ELR (cell line): ENCODE data around the gene HS3ST2.
"Not testable (repeated sequence)": the region's sequence is repeated elsewhere in the genome, so short reads cannot be mapped to it uniquely, and the experiment has no call there.

Source experiments
- DNase-seq: peaks from one replicate; pipeline ENCODE4 v3.0.0-alpha.2; 2015; ENCODE audit warnings: low read depth

Gene HS3ST2

DNA sequence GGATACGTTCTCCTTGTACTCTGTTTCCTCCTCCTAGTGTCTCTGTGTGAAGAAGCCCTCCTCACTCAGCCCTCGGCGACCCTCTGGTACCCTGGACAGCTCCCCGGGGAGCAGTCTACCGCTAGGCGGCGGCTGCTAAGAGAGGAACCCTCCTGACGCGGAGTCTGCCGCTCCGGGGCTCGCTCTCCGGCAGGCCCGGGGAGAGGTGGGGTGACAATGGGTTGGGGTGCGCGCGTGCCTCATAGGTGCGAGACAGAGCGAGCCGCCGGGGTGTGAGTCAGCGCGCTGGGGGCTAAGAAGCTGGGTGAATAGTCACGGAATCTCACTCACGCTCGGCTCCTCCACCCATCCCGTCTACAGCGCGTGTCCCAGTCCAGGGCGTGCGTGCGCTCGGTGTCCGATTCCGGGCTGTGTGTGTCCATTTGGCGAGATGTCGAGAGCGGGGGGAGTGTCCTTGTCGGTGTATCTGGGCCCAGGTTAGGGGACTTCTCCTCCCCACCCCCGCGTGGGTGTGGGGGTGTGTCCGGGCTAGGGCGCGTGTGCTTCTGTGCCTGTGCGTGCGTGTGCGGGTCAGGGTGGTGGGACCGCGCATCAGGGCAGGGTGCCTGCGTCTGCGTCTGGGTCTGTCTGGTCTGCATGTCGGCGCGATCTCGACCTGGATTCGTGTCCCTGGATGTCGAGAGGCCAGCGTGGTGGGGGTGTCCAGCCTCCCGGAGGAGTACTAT, 577 bp upstream of the HS3ST2 start:
- DNase-seq, result peak; percentile 22

DNA sequence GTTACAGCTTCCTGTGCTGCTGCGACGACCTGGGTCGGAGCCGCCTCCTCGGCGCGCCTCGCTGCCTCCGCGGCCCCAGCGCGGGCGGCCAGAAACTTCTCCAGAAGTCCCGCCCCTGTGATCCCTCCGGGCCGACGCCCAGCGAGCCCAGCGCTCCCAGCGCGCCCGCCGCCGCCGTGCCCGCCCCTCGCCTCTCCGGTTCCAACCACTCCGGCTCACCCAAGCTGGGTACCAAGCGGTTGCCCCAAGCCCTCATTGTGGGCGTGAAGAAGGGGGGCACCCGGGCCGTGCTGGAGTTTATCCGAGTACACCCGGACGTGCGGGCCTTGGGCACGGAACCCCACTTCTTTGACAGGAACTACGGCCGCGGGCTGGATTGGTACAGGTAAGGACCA, 746 bp downstream of the HS3ST2 start:
- no peak for DNase-seq

- no peak for DNase-seq
Observed at GRCh38 chr16:22815863-22816262, 1.9 kb downstream of the HS3ST2 start.

GRCh38 chr16:22816475-22816874, 2.5 kb downstream of the HS3ST2 start:
- peak; percentile 8 for DNase-seq

DNA sequence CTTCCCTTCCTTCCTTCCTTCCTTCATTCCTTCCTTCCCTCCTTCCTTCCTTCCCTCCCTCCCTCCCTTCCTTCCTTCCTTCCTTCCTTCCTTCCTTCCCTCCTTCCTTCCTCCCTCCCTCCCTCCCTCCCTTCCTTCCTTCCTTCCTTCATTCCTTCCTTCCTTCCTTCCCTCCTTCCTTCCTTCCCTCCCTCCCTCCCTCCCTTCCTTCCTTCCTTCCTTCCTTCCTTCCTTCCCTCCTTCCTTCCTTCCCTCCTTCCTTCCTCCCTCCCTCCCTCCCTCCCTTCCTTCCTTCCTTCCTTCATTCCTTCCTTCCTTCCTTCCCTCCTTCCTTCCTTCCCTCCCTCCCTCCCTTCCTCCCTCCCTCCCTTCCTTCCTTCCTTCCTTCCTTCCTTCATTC, 4.8 kb downstream of the HS3ST2 start:
- DNase-seq, result not testable (repeated sequence)

GRCh38 chr16:22838681-22839080, 24.7 kb downstream of the HS3ST2 start:
- no peak for DNase-seq

DNA sequence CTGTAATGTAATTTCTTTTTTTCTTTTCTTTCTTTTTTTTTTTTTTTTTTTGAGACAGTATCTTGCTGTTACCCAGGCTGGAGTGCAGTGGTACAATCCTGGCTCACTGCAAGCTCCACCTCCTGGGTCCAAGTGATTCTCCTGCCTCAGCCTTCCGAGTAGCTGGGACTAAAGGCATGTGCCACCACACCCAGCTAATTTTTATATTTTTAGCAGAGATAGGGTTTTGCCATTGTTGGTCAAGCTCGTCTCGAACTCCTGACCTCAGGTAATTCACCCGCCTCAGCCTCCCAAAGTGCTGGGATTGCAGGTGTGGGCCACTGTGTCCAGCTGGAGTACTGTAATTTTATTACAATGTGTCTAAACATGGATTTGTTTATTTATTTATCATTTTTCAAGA, 28.1 kb downstream of the HS3ST2 start:
- DNase-seq, result not testable (repeated sequence)

DNA sequence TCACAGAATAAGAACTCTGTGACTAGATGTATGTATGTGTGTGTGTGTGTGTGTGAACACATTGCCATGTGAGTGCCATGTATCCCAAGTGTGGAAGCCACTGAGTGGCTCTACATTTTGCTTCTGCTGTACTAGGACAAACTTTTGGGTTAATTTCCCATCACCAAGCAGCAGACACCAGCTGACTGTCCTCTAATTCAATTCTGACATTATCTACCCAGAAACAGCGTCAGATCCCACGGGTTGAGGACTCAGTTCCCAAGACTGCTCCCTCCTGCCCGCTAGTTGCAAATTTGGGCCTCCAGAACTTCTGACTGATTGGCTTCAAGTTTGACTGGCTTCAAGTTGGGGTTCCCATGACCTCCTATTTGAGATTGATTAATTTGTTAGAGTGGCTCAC, 29.2 kb downstream of the HS3ST2 start:
- DNase-seq, result no peak

- no peak for DNase-seq
Observed at GRCh38 chr16:22843856-22844255, 29.9 kb downstream of the HS3ST2 start.

GRCh38 chr16:22844416-22844815, 30.5 kb downstream of the HS3ST2 start:
- DNase-seq, result no peak

GRCh38 chr16:22847100-22847499, 33.1 kb downstream of the HS3ST2 start:
- DNase-seq, result no peak

DNA sequence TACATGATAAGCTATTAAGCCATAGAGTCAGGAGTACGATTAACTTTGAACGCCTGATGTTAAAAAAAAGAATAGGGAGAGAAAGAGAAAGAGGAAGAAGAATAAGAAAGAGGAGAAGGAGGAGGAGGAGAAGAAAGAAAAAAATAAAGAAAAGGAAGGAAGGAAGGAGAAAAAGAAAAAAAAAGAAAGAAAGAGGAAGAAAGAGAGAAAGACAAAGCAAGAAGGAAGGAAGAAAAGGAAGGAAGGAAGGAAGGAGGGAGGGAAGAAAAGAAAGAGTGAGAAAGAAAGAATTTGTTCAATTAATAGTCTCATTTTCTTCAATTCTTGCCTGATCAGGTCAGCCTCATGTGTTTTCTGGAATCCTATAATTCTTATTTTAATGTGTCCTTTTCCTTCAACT, 33.7 kb downstream of the HS3ST2 start:
- no peak for DNase-seq

GRCh38 chr16:22848451-22848850, 34.5 kb downstream of the HS3ST2 start:
- DNase-seq, result no peak

DNA sequence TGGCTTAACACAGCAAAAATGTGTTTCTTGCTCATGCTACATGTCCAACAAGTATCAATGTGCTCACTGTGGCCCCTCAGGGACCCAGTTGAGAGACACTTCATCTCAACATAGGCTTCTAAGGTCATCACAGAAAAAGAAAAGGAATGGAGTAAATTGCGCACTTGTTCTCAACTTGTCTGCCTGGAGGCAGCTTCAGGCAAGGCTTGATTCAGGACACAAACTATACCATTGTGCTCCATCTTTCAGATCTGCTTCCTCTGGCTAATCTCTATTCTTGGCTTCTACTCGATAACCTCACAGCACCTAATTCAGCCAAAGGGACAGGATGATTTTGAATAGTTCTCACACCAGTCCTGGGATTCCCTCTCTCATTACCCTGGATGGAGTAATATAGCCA, 35.6 kb downstream of the HS3ST2 start:
- DNase-seq, result no peak

- no peak for DNase-seq
Observed at GRCh38 chr16:22855231-22855630, 41.3 kb downstream of the HS3ST2 start.

DNA sequence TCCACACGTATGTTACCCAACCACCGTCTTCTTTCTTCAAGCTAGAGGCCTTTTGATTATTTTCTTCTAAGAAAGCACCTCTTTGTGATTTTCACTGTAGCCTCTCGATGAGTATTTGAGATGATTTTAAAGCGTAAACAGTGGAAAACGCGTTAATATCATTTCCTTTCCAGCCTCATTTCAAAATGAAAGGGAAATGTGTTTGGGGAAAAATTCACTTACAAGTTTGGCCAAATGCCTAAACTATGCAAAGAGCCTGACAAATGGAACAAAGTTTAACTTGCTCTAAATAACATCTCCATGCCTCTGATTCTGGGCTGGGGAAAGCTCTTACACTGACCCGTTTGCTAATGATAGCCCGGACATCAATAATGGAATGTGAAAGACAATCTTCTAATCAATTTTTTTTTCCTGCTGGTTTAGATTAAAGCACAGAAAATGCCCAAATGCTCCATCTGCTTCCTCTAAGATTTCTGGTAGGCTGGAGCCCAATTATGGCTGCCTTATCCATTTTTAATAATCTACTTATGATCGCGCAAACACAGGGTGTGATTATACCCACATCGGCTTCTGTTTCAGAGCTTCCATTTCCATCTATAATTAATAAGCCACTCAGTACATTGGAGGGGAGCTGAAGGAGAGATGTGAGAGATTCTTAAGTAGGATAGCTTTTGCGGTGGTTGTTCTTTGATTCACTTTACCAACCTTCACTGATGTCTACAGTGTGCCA, 43.5 kb downstream of the HS3ST2 start:
- no peak for DNase-seq

DNA sequence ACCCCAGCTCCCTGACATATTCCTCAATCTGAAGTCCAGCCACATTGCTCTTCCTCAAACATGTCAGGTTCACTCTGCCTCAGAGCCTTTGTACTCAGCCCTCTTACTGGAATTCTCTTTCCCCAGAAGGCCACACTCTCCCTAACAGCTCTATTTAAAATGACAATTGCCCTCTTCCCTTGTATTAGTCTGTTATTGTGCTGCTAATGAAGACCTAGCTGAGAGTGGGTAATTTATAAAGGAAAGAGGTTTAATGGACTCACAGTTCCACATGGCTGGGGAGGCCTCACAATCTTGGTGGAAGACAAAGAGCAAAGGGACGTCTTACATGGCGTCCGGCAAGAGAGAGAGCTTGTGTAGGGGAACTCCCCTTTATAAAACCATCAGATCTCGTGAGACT, 46.0 kb downstream of the HS3ST2 start:
- no peak for DNase-seq

GRCh38 chr16:22861580-22861979, 47.6 kb downstream of the HS3ST2 start:
- DNase-seq, result no peak

DNA sequence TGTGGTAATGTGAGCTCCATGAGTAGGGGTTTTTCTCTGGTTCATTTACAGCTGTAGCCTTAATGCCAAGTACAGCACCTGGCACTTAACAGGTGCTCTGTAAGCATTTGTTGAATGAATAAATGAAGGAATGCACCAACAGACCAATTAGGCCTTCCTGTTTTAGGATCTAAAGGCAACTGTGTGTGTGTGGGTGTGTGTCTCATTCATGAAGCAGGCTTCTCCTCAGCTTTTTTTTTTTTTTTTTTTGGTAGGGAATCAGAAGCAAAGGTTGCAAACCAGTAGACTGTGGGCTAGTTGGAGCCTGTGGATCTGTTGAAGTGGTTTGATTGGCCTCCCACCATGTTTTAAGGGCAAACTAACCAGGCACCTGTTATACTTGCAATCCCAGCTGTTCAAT, 48.1 kb downstream of the HS3ST2 start:
- no peak for DNase-seq

GRCh38 chr16:22864375-22864774, 50.4 kb downstream of the HS3ST2 start:
- no peak for DNase-seq

DNA sequence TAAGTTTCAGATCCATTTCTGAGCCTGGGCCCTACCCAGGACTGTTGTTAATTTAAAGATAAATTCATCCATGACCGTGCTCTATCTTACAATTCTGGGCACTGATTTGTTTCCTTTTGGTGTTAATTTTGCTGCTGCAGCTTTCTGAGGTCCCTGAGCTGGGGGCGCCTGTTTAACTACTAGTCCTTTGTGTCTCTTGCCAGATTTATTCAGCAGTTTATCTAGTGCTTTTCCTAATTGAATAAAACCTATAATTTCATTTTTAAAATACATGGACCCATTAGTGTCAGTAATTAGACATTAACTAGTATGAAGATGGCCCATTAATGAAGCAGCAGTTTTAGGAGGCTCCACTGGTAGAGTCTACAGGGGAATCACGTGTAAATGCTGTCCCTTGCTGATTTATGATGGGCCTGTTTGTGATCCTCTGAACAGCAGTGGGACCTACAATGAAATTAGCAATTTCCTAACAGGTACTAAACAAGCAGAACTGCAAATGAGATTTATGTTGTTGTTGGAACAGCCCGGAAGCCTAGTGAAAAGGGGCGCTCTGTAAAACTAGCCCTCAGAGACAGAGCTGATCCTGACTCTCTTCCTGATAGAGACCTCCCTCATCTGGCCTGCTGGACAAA, 54.7 kb downstream of the HS3ST2 start:
- no peak for DNase-seq

GRCh38 chr16:22871861-22872260, 57.9 kb downstream of the HS3ST2 start:
- no peak for DNase-seq

GRCh38 chr16:22874394-22874793, 60.4 kb downstream of the HS3ST2 start:
- no peak for DNase-seq
